Measurements from ENCODE around the gene MMP14.

Gene MMP14

DNA sequence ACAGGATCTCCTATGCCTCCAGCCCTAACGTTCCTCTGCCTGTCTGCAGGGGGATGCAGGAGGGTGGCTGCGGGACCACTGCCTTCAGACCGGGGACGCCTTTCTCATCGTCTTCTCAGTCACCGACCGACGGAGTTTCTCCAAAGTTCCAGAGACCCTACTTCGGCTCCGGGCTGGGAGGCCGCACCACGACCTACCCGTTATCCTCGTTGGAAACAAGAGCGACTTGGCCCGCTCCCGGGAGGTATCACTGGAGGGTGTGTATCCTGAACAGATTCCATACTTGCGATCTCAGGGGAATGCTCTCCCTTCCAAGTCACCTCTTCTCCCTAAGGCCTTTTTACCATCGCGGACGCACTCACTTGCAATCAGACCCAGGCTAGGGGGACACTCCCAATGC lies 49.6 kb downstream of the MMP14 start:
- no peak for DNase-seq

- DNase-seq: peak; percentile 62
Measured at GRCh38 chr14:22886500-22887259, 50.3 kb downstream of the MMP14 start.

DNA sequence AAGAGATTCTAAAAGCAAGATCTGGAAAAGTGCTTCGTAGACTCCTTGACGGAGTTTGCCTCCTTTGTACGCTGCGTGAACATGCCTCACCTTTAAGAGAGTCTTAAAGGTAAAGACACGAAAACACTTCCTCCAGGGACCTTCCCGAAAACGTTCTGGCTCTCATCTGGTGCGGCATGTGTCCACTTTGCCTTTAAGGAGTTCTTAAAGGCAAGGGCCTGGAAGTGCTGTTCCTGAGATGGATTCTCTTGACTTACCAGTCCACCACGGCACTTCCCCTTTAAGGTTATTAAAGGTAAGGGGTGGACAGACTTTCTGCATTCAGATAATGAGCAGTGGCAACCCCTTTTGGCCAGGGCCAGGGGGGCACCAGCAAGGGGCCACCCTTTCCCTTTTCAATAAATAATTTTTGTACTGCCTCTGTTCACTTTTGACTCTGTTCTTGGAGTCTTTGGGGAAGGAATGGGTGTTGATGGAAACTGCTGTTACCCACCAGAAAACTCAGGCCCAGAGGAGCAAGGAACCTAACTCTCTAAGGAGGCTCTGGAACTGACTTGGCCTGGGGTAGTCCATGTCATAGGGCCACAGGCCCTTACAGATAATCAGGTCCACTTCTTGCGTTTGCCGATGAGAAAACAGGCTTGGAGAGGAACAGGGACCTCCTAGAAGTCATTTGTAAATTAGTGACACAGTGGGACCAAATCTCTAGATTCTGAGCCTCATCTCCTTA lies 51.0 kb downstream of the MMP14 start:
- no peak for DNase-seq

DNA sequence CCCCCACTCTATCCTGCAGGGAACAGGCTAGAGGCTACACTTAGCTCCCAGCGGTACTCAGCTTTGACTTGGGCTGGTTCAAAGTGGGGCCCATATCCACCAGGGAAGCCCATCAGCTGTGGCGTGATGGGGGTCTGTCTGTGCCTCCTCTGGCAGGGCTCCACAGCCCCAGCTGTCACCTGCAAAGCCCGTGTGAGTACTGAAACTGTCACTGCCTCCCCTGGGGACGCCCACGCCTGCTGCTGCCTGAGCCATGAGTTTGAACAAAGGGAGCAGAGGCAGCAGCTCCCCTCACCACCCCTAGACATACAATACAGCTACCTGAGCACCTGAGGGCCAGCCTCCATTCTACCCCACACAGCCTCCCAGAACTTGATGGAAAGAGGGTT lies 51.6 kb downstream of the MMP14 start:
- DNase-seq: peak; percentile 64

- DNase-seq: no peak
Measured at GRCh38 chr14:22888662-22889061, 52.3 kb downstream of the MMP14 start.

GRCh38 chr14:22890416-22890815 lies 54.0 kb downstream of the MMP14 start:
- no peak for DNase-seq

GRCh38 chr14:22892488-22892887 lies 56.1 kb downstream of the MMP14 start:
- DNase-seq: no peak

- DNase-seq: no peak
Measured at GRCh38 chr14:22893706-22894105, 57.3 kb downstream of the MMP14 start.

DNA sequence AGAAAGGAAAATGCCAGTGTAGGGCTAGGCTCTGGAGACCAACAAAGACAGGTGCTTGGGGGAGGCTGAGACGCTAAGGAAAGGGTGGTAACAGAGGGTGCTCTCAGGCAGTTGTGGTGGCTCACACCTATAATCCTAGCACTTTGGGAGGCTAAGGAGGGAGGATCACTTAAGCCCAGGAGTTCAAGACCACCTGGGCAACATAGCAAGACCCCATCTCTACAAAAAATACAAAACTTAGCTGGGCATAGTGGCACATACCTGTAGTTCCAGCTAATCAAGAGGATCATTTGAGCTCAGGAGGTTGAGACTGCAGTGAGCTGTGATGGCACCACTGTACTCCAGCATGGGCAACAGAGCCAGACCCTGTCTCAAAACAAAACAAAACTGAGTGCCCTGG lies 59.0 kb downstream of the MMP14 start:
- DNase-seq: no peak

DNA sequence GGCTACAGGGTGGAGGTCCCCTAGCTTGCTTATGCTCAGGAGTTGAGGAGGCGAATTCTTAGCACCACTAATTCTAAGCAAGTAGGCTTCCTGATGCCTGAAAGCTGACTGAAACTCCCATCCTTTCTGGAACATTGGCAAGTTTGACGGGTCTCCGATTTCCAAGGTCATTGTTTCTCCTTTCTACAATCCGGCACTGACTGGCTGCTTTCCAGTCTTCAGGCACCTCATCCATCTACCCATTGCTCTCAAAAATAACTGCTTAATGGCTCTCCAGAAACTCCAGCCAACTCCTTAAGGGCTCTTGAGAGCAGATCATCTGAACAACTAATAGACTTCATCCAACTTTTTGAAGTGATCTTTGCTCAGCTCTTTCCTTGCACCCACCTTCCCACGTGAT lies 60.0 kb downstream of the MMP14 start:
- DNase-seq: no peak

DNA sequence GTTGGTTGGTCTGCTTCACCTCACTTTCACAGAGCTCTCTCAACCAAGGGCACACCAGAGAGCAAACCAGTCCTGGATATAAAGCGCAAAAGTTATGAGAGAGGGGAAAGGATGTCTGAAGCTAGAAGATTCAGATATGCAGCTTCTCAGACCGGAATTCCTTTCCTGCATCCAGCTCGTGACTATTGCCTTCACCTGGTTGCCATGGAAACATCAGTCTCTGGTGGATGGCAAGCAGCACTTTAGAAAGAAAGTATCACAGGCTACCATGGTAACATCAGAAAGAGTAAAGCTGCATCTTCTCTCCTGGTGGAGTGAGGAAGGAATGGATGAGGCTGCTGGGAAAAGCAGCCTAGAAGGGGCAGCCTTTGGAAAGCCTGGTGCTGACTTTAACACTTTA lies 60.4 kb downstream of the MMP14 start:
- DNase-seq: no peak

DNA sequence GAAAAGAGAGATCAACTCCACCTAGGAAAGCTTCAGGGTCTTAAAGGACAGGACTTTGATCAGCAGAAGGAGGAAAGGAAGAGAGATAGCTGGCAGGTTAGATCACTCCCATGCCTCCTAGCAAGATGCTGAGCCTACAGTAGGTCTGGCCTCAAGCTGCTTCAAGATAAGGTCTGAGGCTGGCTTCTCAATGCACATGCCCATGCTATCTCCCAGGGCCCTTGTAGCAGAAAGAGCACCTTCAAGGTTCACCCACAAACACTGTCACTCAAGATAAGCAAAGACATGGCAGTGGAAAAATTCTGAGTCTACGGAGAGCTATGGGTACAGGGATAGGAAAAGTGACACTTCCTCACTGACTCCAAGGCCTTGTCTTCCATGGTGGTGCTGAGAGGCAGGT lies 61.0 kb downstream of the MMP14 start:
- no peak for DNase-seq
